ENCODE data around the gene CDH4.

The CDH4 gene

GRCh38 chr20:61332016-61332975, 80.2 kb downstream of the CDH4 start:
- no peak for DNase-seq

DNA sequence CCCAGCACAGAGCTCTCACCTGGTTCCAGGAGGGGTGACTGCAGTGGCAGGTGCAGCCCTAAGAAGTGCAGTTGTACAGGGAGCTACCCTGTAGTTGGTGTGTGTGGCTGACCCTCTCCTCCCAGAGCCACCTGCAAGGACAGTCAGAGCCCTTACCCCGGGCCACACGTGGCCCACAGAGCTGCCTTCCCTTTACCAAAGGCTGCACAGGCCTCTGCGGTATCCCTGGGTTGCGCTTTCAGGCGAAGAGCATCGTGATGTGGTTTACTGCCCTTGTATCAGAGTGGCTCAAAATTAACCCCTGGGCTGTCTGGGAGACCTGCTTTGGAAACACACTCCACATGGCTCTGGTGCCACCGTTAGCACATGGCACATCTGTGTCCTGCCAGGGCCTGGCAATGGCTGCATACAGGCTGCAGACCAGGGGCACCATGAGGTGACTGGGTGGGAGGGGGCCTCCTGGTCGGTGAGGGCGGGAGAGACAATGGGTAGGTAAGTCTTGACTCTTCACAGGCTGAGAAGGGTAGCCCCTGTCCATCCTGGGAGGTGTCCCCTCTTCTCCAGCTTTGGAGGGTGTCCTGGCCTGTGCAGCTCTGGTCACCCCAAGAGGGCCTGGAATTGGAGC, 81.5 kb downstream of the CDH4 start:
- DNase-seq: no peak

GRCh38 chr20:61340157-61340556, 88.1 kb downstream of the CDH4 start:
- no peak for DNase-seq

GRCh38 chr20:61341605-61342004, 89.5 kb downstream of the CDH4 start:
- DNase-seq: no peak

DNA sequence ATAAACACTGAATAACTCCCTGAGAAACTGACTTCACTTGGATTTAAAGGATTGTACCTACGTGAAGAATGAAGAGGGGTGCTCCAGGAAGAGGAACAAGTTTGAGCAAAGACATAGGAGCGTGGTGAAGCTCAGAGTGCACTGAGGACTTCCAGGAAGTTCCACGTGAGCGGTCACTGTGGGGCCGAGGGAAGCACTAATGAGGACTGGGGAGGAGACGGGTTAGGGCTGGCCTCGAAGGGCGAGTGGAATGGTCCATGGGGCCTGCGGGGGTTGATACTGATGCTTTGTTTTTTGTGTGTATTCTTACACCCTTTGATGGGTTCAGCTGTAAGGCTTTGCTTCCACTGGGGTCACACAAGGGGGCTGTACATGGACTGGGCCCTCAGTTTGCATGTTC, 91.9 kb downstream of the CDH4 start:
- no peak for DNase-seq

DNA sequence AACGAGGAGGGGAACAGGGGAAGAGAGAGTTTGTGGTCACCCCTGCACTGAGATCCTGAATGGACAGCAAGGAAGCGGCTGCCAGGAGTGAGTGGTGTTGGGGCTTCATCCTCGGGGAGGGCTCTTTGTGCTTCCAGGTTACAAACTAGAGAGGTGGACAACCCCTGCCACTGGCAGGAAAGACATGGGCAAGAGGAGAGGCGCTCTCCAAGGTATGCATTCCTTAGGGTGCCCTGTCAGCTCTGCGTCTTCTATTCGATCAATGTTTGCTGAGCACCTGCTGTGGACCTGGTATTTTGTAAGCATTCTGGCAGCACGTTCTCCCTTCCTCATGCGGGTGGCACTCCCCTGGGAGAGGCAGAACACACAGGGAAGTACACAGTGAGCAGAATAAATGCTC, 93.6 kb downstream of the CDH4 start:
- DNase-seq: no peak

DNA sequence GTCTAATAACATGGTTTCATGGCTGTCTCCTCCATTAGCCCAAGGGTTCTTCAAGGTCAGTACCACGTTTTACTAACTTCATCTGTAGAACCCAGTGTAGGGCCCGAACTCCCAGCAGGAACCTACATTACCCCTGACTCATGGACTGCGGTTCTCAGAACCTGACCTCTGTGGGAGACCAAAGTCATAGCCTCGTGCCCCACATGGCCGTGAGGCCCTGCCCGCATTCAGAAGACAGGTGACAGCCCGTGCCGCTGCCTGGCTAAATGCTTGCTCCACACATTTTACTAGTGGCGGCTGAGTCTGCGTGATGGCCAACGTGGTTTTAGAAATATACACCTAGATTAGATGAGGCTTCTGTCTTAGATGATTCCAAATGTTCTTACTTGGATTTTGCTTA, 94.9 kb downstream of the CDH4 start:
- no peak for DNase-seq

DNA sequence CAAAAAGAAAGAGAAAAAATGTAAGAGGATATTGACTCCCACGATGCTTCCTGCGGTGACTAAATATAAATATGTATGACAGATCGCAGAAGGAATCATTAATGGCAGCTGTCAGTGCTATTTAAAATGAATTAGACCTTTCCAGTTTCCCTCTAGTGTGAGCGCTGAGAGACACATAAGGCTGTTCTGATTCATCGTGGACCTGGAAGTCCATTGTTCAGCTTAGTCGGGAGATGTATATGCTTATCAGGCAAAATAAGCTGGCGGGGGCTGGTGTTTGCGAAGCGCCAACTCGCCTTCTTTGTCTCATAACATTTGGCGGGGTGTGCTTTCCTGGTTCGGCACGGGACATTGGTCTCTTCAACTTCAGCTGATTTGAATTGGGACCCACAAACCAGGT, 95.4 kb downstream of the CDH4 start:
- no peak for DNase-seq

DNA sequence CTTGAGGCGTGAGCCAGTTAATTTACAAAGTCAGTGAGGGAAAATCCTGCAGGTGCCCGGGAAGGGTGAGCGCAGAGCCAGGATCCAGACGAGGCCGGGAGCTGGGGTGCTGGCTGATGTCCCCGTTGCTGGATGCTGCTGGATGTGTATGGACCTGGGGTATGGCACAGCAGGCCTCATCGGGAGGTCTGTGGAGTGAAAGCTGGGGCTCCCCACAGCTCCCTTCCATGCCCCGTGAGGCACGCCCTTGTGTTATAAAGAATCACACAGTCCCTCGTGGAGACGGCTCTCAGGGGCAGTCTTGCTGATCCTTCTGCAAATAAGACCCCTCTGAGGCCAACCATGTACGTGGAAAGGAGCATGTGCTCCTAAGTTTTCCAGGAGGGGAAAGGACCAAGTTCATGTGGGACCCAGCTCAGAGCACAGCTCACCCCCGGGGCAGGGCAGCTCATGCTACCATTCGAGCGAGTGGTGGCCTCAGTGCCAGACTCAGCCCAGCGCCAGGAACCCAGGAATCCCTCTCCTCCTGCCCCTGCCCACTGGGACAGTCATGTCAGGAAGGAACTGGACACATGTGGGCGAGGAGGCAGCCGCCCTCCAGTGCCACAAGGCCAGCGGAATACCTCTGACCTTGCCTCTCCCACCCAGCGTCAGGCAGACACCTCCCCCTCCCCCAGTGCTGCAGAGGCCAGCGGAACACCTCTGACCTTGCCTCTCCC, 97.5 kb downstream of the CDH4 start:
- no peak for DNase-seq

GRCh38 chr20:61350500-61351250, 98.6 kb downstream of the CDH4 start:
- DNase-seq: no peak

GRCh38 chr20:61352346-61353260, 100.5 kb downstream of the CDH4 start:
- no peak for DNase-seq

DNA sequence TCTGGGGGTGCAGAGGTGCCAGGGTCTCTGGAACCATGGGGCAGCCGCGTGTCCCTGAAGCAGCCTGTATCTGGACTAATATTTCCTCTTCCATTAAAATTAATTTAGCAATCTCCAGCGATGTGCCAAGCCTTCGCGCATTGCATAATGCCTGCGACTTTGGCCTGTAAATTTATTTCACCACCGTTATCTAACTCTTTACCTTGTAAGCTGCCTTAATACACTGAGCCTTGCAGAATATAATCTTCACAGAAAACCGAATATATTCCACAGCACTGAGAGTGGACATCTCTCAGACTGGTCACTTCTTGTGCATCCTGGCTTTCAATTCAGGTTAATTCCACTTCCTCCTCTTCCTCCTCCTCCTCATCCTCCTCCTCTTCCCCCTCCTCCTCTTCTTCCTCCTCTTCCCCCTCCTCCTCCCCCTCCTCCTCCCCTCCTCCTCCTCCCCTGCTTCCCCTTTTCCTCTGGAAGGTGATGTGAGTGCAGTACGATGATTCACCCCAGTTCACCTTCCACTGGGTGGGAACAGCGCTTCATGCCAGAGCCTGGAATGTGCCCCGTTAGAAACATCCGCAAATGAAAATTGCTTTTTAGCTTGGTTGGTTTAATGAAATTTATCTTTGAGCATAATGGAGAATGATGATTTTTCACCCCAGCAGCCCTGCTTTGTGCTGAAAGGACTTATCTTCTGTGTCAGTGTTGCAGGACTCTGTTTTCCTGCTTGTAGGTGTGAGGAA, 101.4 kb downstream of the CDH4 start:
- no peak for DNase-seq

GRCh38 chr20:61354001-61354390, 101.9 kb downstream of the CDH4 start:
- no peak for DNase-seq

DNA sequence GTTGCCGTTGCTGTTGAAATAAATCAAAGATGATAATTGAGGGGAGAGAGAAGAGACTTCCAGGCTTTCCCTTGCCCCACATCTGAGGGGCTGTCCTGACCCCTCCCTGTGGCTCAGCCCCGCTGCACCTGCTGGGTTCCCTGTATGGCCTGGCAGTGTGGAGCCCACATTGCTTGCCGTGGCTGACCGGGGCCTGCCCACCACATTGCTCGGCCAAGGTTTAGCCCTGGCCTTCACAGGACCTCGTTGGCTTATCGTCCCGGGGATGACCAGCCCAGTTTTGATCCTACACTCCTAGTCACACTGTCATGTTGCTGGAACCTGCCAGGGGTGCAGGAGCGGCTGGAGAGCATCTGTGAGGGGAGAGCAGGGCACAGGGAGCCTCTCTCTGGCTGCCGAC, 102.4 kb downstream of the CDH4 start:
- no peak for DNase-seq

DNA sequence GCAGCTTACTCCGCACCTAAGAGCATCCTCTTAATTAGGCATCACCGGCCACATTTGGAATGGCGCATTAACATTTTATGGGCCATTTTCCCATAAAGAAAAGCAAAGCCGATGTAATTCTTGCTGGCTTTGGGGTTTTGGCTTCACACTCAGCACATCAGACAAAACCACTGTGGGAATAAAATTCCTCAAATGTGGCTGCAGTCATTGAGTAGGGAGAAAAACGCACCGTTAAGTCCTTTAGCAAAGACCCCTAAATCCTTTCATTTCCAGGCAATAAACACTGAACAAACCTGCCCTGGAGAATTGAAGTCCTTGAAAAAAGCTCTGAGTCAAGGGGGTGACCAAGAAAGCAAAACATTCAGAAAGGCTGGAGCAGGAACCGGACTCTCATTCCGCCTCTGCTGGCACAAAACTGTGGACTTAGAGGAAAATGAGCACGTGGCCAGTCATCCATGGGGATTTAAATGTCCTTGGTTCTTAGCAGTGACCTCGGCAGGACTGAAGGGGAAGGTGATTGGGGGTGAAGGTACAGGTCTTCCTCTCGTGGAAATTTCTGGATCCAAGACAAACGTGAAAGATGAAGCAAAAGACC, 102.9 kb downstream of the CDH4 start:
- no peak for DNase-seq

DNA sequence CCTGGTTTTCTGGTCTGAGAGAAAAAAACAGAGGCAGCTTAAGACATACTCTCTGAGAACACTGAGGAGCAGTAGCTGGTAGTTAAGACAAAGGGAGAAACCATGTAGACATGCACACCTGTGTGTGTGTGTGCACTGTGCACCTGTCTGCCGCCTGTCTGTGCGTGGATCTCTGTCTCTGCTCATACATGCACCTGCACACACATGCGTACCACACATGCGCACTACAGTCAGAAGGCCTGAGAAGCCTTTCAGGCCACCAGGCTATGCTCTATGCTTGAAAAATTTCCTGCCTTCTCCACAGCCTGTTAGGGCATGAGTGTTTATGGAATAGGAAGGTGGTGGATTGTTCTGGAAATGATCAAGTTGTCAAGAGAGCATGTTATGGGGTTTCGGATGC, 103.5 kb downstream of the CDH4 start:
- DNase-seq: no peak

DNA sequence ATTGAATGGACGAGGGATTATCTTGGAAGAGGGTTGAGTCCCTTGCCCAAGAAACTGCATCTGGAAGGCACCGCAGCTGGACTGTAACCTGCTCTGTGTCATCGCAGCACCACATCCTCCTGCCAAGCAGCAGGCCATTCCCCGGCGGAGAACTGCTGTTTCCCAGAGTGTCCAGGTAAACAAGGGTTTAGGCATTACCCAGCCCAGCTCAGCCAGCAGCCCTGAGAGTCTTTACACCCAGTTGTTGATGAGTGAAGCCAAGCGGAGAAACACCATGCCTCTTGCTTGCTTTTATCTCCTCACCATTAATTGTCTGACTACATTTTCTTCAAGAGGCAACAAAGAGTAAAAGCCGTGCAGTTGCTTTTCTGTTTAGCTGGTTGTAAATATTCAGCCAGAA, 104.1 kb downstream of the CDH4 start:
- DNase-seq: no peak

DNA sequence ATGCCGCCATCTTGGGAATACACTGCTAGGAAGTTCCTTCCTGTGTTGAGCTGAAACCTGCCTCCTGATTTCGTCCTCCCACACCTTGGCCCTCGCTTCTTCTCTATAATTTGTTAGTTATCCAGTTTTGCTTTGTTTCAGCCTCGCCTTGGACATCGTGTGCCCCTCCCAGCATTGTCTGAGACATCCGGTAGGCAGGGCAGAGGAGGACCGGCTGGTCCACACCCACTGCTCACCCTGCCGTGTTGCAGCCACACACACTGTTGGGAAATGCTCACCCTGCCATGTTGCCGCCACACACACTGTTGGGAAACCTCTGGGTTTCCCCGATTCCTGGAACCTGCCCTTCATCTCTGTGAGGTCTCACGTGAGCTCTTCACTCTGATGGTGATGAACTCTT, 105.1 kb downstream of the CDH4 start:
- no peak for DNase-seq

DNA sequence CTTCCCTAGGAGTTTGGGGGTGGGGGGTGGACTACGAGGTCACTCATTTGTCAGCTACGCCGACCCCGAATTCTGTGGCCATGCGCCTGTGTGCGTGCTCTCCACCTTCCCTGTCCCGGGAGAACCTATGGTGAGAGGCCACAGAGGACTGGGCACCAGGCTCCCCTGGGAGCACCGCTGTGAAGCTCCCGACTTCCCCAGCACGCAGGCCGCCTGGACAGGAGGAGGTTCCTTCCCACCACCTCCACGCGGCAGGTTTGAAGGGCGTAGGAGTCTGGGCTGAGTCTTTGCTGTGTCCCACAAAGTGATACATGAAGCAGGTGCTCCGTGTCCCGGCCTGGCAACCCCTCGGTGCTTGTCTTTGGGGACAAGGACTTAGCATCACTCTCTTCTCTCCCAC, 107.2 kb downstream of the CDH4 start:
- no peak for DNase-seq

DNA sequence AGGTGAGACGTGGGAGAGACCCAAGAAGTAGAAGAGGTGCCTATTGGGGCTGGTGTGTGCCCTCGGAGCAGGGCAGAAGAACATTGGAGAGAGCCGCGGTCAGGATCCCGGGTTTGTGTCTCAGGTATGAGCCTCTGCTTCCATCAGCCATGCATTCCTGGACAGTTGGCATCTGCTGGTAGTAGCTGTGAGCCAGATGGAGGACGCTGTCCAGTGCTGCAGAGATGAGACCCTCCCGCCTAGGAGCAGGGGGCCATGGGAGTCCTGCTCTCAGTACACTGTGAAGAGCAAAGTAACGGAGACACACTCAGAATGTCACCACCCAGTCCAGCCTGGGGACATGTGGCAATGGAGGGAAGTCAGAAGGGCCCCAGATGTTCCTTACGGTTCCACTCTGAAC, 108.2 kb downstream of the CDH4 start:
- no peak for DNase-seq

GRCh38 chr20:61360940-61361339, 108.9 kb downstream of the CDH4 start:
- no peak for DNase-seq
